ENCODE results near the gene AGXT.

The AGXT gene

GRCh38 chr2:240922245-240922981 is 53.8 kb downstream of the AGXT start:
- no peak for TF ChIP-seq CTCF (IDR thresholded peaks at IDR 0.05; ENCODE audit: low read length)
- TF ChIP-seq EZH2 (IDR thresholded peaks at IDR 0.05; ENCODE audit: borderline replicate concordance, low read length), result no peak

GRCh38 chr2:240922982-240923537 is 54.4 kb downstream of the AGXT start:
- no peaks in the 10 kb centered on the region for H3K79me2 ChIP-seq (ENCODE audit: insufficient read depth, low read length)
- H3K9me3 ChIP-seq (ENCODE audit: low read length), result no peaks in the 10 kb centered on the region
- TF ChIP-seq CTCF (IDR thresholded peaks at IDR 0.05; ENCODE audit: low read length) (no peak), EZH2 (IDR thresholded peaks at IDR 0.05; ENCODE audit: borderline replicate concordance, low read length) (no peak)
- H2AFZ ChIP-seq (ENCODE audit: low read length), result no peak overlapping the region
- no peak overlapping the region for H3K4me2 ChIP-seq (ENCODE audit: low read length)
- H3K4me1 ChIP-seq (ENCODE audit: insufficient read depth, low read length, severe bottlenecking), result no peaks in the 10 kb centered on the region
- H3K9ac ChIP-seq (ENCODE audit: low read length), result no peak overlapping the region
- no peak overlapping the region for H3K27ac ChIP-seq (ENCODE audit: low read depth, low read length, poor library complexity, severe bottlenecking)
- H3F3A ChIP-seq (ENCODE audit: insufficient read depth, low read length), result no peaks in the 10 kb centered on the region
- no peaks in the 10 kb centered on the region for H3K27me3 ChIP-seq (ENCODE audit: insufficient read depth, low read length)
- H3K36me3 ChIP-seq (ENCODE audit: insufficient read depth, low read length), result no peaks in the 10 kb centered on the region
- H3K9me2 ChIP-seq (ENCODE audit: low read depth, low read length), result no peaks in the 10 kb centered on the region
- H3K4me3 ChIP-seq (ENCODE audit: low read depth, low read length, poor library complexity, severe bottlenecking), result no peak overlapping the region
- no peaks in the 10 kb centered on the region for H4K20me1 ChIP-seq (ENCODE audit: insufficient read depth, low read length)

More at GRCh38 chr2:240922245-240922981, 53.8 kb downstream of the AGXT start:
- Histone ChIP-seq H3K4me1 (ENCODE audit: insufficient read depth, low read length, severe bottlenecking) (no peaks in the 10 kb centered on the region), H3K4me3 (ENCODE audit: low read depth, low read length, poor library complexity, severe bottlenecking) (no peak overlapping the region), H3K4me2 (ENCODE audit: low read length) (no peak overlapping the region), H3K9ac (ENCODE audit: low read length) (no peak overlapping the region), H3K79me2 (ENCODE audit: insufficient read depth, low read length) (no peaks in the 10 kb centered on the region), H3F3A (ENCODE audit: insufficient read depth, low read length) (no peaks in the 10 kb centered on the region), H3K27me3 (ENCODE audit: insufficient read depth, low read length) (no peaks in the 10 kb centered on the region), H2AFZ (ENCODE audit: low read length) (no peak overlapping the region), H4K20me1 (ENCODE audit: insufficient read depth, low read length) (no peaks in the 10 kb centered on the region), H3K27ac (ENCODE audit: low read depth, low read length, poor library complexity, severe bottlenecking) (no peak overlapping the region), H3K36me3 (ENCODE audit: insufficient read depth, low read length) (no peaks in the 10 kb centered on the region), H3K9me2 (ENCODE audit: low read depth, low read length) (no peaks in the 10 kb centered on the region), H3K9me3 (ENCODE audit: low read length) (no peaks in the 10 kb centered on the region)

GRCh38 chr2:240925191-240925567 is 56.6 kb downstream of the AGXT start:
- TF ChIP-seq EZH2 (IDR thresholded peaks at IDR 0.05; ENCODE audit: borderline replicate concordance, low read length) (no peak), CTCF (IDR thresholded peaks at IDR 0.05; ENCODE audit: low read length) (no peak)
- H3K9ac ChIP-seq (ENCODE audit: low read length), result no peak overlapping the region
- H3K9me2 ChIP-seq (ENCODE audit: low read depth, low read length), result no peaks in the 10 kb centered on the region
- H3K27me3 ChIP-seq (ENCODE audit: insufficient read depth, low read length), result no peaks in the 10 kb centered on the region
- no peaks in the 10 kb centered on the region for H3K4me1 ChIP-seq (ENCODE audit: insufficient read depth, low read length, severe bottlenecking)
- H3K9me3 ChIP-seq (ENCODE audit: low read length), result no peaks in the 10 kb centered on the region
- H3K79me2 ChIP-seq (ENCODE audit: insufficient read depth, low read length), result no peaks in the 10 kb centered on the region
- no peak overlapping the region for H3K4me3 ChIP-seq (ENCODE audit: low read depth, low read length, poor library complexity, severe bottlenecking)
- H3K4me2 ChIP-seq (ENCODE audit: low read length), result no peak overlapping the region
- H2AFZ ChIP-seq (ENCODE audit: low read length), result no peak overlapping the region
- H3K36me3 ChIP-seq (ENCODE audit: insufficient read depth, low read length), result no peaks in the 10 kb centered on the region
- no peak overlapping the region for H3K27ac ChIP-seq (ENCODE audit: low read depth, low read length, poor library complexity, severe bottlenecking)
- no peaks in the 10 kb centered on the region for H3F3A ChIP-seq (ENCODE audit: insufficient read depth, low read length)
- no peaks in the 10 kb centered on the region for H4K20me1 ChIP-seq (ENCODE audit: insufficient read depth, low read length)

Data from OCI-LY1 (cell line).